Stimulated activated CD8-positive, alpha-beta memory T cell treated with anti-CD3 and anti-CD28 coated beads, Interleukin-15, amount 100 ng/mL, for 1 hour (primary cell): ENCODE data around the gene DNAL1.

Source experiments
- DNase-seq: peaks from one replicate; pipeline ENCODE4 v3.0.0-alpha.2; 2020; ENCODE audit warnings: low read depth

Gene DNAL1

GRCh38 chr14:73724696-73725095, 79.9 kb downstream of the DNAL1 start:
- no peak for DNase-seq

GRCh38 chr14:73725116-73726024, 80.6 kb downstream of the DNAL1 start:
- DNase-seq = no peak

- no peak for DNase-seq
Measured at GRCh38 chr14:73726025-73726961, 81.5 kb downstream of the DNAL1 start.

- DNase-seq = no peak
Measured at GRCh38 chr14:73727166-73727565, 82.4 kb downstream of the DNAL1 start.

GRCh38 chr14:73728717-73729330, 84.0 kb downstream of the DNAL1 start:
- peak; percentile 86 for DNase-seq

GRCh38 chr14:73729556-73730265, 84.9 kb downstream of the DNAL1 start:
- no peak for DNase-seq

- no peak for DNase-seq
Measured at GRCh38 chr14:73731111-73731510, 86.3 kb downstream of the DNAL1 start.

- DNase-seq = no peak
Measured at GRCh38 chr14:73732006-73732405, 87.2 kb downstream of the DNAL1 start.

GRCh38 chr14:73736842-73737241, 92.1 kb downstream of the DNAL1 start:
- no peak for DNase-seq

- no peak for DNase-seq
Measured at GRCh38 chr14:73738518-73739173, 93.9 kb downstream of the DNAL1 start.

- DNase-seq = no peak
Measured at GRCh38 chr14:73739174-73739898, 94.5 kb downstream of the DNAL1 start.

- DNase-seq = no peak
Measured at GRCh38 chr14:73739899-73740617, 95.3 kb downstream of the DNAL1 start.

- no peak for DNase-seq
Measured at GRCh38 chr14:73740618-73741326, 96.0 kb downstream of the DNAL1 start.

GRCh38 chr14:73741386-73741875, 96.6 kb downstream of the DNAL1 start:
- no peak for DNase-seq

GRCh38 chr14:73741876-73742519, 97.2 kb downstream of the DNAL1 start:
- DNase-seq = no peak

GRCh38 chr14:73742520-73743238, 97.9 kb downstream of the DNAL1 start:
- no peak for DNase-seq

- DNase-seq = no peak
Measured at GRCh38 chr14:73743431-73743931, 98.7 kb downstream of the DNAL1 start.
